HepG2 (cell line): ENCODE measurements around the gene OR2V2. TPM values are rescaled to one million over a fixed set of nuclear protein-coding genes. Genes with fewer than 3 reads are reported as not detected.

Experiments used
- BATF2 ChIP-seq: sonication (generic); formaldehyde crosslinking; IDR thresholded peaks from 2 replicates; pipeline ENCODE4 v1.8.0; 2022; ENCODE audit warnings: mild to moderate bottlenecking, missing genetic modification reagents, moderate library complexity
- CBX1 ChIP-seq: IDR thresholded peaks from one replicate; pipeline ENCODE4 v1.6.1; 2016; ENCODE audit warnings: antibody characterized with exemption, low read depth
- FOXK1 ChIP-seq: sonication (generic); formaldehyde crosslinking; IDR thresholded peaks from 2 replicates; pipeline ENCODE4 v1.4.0; 2020; ENCODE audit warnings: low read depth, missing genetic modification reagents, borderline replicate concordance
- IRX3 ChIP-seq: sonication (generic); formaldehyde crosslinking; IDR thresholded peaks from 2 replicates; pipeline ENCODE4 v1.8.1; 2023; ENCODE audit warnings: mild to moderate bottlenecking, low read depth, missing genetic modification reagents, borderline replicate concordance
- SMAD3 ChIP-seq: sonication (generic); formaldehyde crosslinking; IDR thresholded peaks from 2 replicates; pipeline ENCODE4 v1.4.0; 2020; ENCODE audit warnings: missing genetic modification reagents
- ZNF460 ChIP-seq: sonication (generic); formaldehyde crosslinking; IDR thresholded peaks from 2 replicates; pipeline ENCODE4 v1.5.1; 2020; ENCODE audit warnings: missing genetic modification reagents, mild to moderate bottlenecking, borderline replicate concordance
- ZNF562 ChIP-seq: sonication (generic); formaldehyde crosslinking; IDR thresholded peaks from 2 replicates; pipeline ENCODE4 v1.8.0; 2022; ENCODE audit warnings: missing genetic modification reagents, borderline replicate concordance
- ZNF629 ChIP-seq: sonication (generic); formaldehyde crosslinking; conservative IDR thresholded peaks from 2 replicates; pipeline ENCODE4 v1.5.0; 2020; ENCODE audit warnings: missing genetic modification reagents
- ZNF710 ChIP-seq: sonication (generic); formaldehyde crosslinking; IDR thresholded peaks from 2 replicates; pipeline ENCODE4 v1.5.0; 2020; ENCODE audit warnings: mild to moderate bottlenecking, missing genetic modification reagents, borderline replicate concordance
- polyA plus RNA-seq, 8 experiments: library from polyadenylated mRNA; depleted of rRNA in 3 of 8; stranded (reverse) in 7 of 8; unstranded in 1 of 8; fragments of >200 nt; fragmentation: Illumina TruSeq in 4 of 8; extraction: Trizol in 4 of 8; gene quantifications; 2 replicates each; pipeline versions ENCODE4 v1.2.1 to v1.2.3, GENCODE V29; 2011 to 2016; ENCODE audit warnings: low read depth in 4 of 8, missing spikeins in 1 of 8, mixed read lengths in 1 of 8; ENCODE audit not compliant: insufficient read depth in 1 of 8
- total RNA-seq, 5 experiments: library from RNA; depleted of rRNA; stranded (reverse); fragments of >200 nt; fragmentation: Illumina TruSeq; extraction: Trizol; gene quantifications; 2 replicates each; pipeline ENCODE4 v1.2.3, GENCODE V29; 2016; ENCODE audit warnings: low read depth in 1 of 5
- TF ChIP-seq, protein P1 (sequence below): sonication (generic); formaldehyde crosslinking; IDR thresholded peaks from 2 replicates; pipeline ENCODE4 v1.5.1; 2020; ENCODE audit warnings: missing genetic modification reagents, mild to moderate bottlenecking, borderline replicate concordance
- TF ChIP-seq, protein P2 (sequence below): sonication (generic); formaldehyde crosslinking; IDR thresholded peaks from 2 replicates; pipeline ENCODE4 v1.4.0; 2020; ENCODE audit warnings: missing genetic modification reagents, borderline replicate concordance
- TF ChIP-seq, protein P3 (sequence below): sonication (generic); formaldehyde crosslinking; IDR thresholded peaks from one replicate; pipeline ENCODE4 v1.5.1; 2020; ENCODE audit warnings: mild to moderate bottlenecking, missing genetic modification reagents; ENCODE audit errors: not compliant biosample characterization
- TF ChIP-seq, protein P4 (sequence below): sonication (generic); formaldehyde crosslinking; IDR thresholded peaks from 2 replicates; pipeline ENCODE4 v1.8.1; 2023; ENCODE audit warnings: mild to moderate bottlenecking, missing genetic modification reagents

Gene OR2V2
- total and polyA plus RNA-seq, 2 of the 13 experiments (the other 11 are each of a cell fraction or from before 2014, with no cell fraction given), result not detected

DNA sequence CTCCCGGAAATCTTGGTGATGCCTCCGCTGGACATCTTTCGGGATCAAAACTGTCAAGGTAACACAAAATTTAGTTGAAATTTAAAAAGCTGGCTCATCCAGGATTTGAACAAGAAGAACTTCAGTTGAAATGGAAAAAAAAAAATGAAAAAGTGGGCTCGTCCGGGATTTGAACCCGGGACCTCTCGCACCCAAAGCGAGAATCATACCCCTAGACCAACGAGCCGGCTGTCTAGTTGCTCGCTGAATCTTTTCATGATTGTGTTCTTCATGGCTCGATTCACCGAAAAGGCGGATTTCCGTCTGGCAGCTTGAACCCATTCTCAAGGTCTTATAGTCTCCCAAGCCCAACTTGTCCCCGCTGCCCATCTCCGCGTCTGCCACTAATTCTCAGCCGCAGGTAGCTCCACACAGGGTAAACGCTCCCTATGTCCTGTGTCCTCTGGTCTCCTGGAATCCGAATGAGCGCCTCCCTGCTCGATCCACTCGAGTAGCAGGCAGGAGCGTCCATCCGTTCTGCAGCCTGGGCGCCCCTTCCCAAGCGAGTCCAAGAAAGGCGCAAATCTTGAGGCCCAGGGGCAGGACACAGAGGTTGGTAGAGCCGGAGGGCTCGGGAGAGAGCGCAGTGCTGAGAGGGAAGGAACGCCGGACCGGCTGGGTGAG, 41.4 kb downstream of the OR2V2 start (continued):
- TF ChIP-seq, protein P1, sequence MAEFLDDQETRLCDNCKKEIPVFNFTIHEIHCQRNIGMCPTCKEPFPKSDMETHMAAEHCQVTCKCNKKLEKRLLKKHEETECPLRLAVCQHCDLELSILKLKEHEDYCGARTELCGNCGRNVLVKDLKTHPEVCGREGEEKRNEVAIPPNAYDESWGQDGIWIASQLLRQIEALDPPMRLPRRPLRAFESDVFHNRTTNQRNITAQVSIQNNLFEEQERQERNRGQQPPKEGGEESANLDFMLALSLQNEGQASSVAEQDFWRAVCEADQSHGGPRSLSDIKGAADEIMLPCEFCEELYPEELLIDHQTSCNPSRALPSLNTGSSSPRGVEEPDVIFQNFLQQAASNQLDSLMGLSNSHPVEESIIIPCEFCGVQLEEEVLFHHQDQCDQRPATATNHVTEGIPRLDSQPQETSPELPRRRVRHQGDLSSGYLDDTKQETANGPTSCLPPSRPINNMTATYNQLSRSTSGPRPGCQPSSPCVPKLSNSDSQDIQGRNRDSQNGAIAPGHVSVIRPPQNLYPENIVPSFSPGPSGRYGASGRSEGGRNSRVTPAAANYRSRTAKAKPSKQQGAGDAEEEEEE (CRISPR knock-in tag), result no peak
- TF ChIP-seq ZNF460 (CRISPR knock-in tag) (no peak), BATF2 (CRISPR knock-in tag) (no peak), SMAD3 (no peak; the same call in 1 of the 2 replicates), FOXK1 (no peak), ZNF629 (peak; percentile 87), ZNF562 (CRISPR knock-in tag) (no peak), ZNF710 (CRISPR knock-in tag) (no peak), IRX3 (CRISPR knock-in tag) (no peak), CBX1 (no peak)
- TF ChIP-seq, protein P2, sequence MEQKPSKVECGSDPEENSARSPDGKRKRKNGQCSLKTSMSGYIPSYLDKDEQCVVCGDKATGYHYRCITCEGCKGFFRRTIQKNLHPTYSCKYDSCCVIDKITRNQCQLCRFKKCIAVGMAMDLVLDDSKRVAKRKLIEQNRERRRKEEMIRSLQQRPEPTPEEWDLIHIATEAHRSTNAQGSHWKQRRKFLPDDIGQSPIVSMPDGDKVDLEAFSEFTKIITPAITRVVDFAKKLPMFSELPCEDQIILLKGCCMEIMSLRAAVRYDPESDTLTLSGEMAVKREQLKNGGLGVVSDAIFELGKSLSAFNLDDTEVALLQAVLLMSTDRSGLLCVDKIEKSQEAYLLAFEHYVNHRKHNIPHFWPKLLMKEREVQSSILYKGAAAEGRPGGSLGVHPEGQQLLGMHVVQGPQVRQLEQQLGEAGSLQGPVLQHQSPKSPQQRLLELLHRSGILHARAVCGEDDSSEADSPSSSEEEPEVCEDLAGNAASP, result 0 out of 2 replicates have a peak, but pooled peaks have one; percentile 27
- TF ChIP-seq, protein P3, sequence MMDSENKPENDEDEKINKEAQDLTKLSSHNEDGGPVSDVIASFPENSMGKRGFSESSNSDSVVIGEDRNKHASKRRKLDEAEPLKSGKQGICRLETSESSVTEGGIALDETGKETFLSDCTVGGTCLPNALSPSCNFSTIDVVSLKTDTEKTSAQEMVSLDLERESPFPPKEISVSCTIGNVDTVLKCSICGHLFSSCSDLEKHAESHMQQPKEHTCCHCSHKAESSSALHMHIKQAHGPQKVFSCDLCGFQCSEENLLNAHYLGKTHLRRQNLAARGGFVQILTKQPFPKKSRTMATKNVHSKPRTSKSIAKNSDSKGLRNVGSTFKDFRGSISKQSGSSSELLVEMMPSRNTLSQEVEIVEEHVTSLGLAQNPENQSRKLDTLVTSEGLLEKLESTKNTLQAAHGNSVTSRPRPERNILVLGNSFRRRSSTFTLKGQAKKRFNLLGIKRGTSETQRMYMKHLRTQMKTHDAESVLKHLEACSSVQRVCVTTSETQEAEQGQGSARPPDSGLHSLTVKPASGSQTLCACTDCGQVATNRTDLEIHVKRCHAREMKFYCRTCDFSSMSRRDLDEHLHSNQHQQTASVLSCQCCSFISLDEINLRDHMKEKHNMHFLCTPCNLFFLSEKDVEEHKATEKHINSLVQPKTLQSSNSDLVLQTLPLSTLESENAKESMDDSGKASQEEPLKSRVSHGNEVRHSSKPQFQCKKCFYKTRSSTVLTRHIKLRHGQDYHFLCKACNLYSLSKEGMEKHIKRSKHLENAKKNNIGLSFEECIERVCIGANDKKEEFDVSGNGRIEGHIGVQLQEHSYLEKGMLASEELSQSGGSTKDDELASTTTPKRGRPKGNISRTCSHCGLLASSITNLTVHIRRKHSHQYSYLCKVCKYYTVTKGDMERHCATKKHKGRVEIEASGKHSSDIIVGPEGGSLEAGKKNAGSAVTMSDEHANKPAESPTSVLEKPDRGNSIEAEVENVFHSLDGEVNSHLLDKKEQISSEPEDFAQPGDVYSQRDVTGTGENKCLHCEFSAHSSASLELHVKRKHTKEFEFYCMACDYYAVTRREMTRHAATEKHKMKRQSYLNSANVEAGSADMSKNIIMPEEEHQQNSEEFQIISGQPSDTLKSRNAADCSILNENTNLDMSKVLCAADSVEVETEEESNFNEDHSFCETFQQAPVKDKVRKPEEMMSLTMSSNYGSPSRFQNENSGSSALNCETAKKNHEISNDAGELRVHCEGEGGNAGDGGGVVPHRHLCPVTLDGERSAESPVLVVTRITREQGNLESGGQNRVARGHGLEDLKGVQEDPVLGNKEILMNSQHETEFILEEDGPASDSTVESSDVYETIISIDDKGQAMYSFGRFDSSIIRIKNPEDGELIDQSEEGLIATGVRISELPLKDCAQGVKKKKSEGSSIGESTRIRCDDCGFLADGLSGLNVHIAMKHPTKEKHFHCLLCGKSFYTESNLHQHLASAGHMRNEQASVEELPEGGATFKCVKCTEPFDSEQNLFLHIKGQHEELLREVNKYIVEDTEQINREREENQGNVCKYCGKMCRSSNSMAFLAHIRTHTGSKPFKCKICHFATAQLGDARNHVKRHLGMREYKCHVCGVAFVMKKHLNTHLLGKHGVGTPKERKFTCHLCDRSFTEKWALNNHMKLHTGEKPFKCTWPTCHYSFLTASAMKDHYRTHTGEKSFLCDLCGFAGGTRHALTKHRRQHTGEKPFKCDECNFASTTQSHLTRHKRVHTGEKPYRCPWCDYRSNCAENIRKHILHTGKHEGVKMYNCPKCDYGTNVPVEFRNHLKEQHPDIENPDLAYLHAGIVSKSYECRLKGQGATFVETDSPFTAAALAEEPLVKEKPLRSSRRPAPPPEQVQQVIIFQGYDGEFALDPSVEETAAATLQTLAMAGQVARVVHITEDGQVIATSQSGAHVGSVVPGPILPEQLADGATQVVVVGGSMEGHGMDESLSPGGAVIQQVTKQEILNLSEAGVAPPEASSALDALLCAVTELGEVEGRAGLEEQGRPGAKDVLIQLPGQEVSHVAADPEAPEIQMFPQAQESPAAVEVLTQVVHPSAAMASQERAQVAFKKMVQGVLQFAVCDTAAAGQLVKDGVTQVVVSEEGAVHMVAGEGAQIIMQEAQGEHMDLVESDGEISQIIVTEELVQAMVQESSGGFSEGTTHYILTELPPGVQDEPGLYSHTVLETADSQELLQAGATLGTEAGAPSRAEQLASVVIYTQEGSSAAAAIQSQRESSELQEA (CRISPR knock-in tag), result peak; percentile 1
- TF ChIP-seq, protein P4, sequence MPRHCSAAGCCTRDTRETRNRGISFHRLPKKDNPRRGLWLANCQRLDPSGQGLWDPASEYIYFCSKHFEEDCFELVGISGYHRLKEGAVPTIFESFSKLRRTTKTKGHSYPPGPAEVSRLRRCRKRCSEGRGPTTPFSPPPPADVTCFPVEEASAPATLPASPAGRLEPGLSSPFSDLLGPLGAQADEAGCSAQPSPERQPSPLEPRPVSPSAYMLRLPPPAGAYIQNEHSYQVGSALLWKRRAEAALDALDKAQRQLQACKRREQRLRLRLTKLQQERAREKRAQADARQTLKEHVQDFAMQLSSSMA (CRISPR knock-in tag), result peak; percentile 76; the same call in 1 of the 2 replicates
